Activated effector memory CD4-positive, alpha-beta T cell treated with Interleukin-2 at 50 U/mL for 16 hours (primary cell): ENCODE results near the gene FAAP100.

Experiments used
- DNase-seq: peaks from one replicate; pipeline ENCODE4 v3.0.0-alpha.2; 2020

The FAAP100 gene

GRCh38 chr17:81509972-81510784 is 42.0 kb downstream of the FAAP100 start:
- no peak for DNase-seq

GRCh38 chr17:81509207-81509971 is 42.8 kb downstream of the FAAP100 start:
- no peak for DNase-seq

GRCh38 chr17:81508639-81509206 is 43.4 kb downstream of the FAAP100 start:
- no peak for DNase-seq

- DNase-seq: no peak
Observed at GRCh38 chr17:81503619-81504018, 48.5 kb downstream of the FAAP100 start.

GRCh38 chr17:81502471-81503017 is 49.6 kb downstream of the FAAP100 start:
- DNase-seq: no peak

- DNase-seq: no peak
Observed at GRCh38 chr17:81500047-81500446, 52.1 kb downstream of the FAAP100 start.

GRCh38 chr17:81499601-81499970 is 52.6 kb downstream of the FAAP100 start:
- no peak for DNase-seq

GRCh38 chr17:81498953-81499600 is 53.1 kb downstream of the FAAP100 start:
- no peak for DNase-seq

- no peak for DNase-seq
Observed at GRCh38 chr17:81494626-81495377, 57.4 kb downstream of the FAAP100 start.

GRCh38 chr17:81493198-81494038 is 58.7 kb downstream of the FAAP100 start:
- DNase-seq: no peak

GRCh38 chr17:81492706-81493105 is 59.4 kb downstream of the FAAP100 start:
- no peak for DNase-seq

GRCh38 chr17:81492202-81492601 is 60.0 kb downstream of the FAAP100 start:
- no peak for DNase-seq

- DNase-seq: no peak
Observed at GRCh38 chr17:81491761-81492160, 60.4 kb downstream of the FAAP100 start.

GRCh38 chr17:81491181-81491581 is 61.0 kb downstream of the FAAP100 start:
- no peak for DNase-seq

GRCh38 chr17:81489998-81490992 is 61.9 kb downstream of the FAAP100 start:
- no peak for DNase-seq
